ENCODE results near the gene CCR7. TPM values are rescaled to one million over a fixed set of nuclear protein-coding genes. Genes with fewer than 3 reads are reported as not detected.

Gene CCR7
- total and polyA plus RNA-seq, 2 of the 13 experiments (the other 11 are each of a cell fraction or from before 2014, with no cell fraction given) = 0.04 to 0.53 TPM

GRCh38 chr17:40542558-40543411, 22.5 kb downstream of the CCR7 start (continued):
- TF ChIP-seq MIER3 (CRISPR knock-in tag; IDR thresholded peaks at IDR 0.05; ENCODE audit: borderline replicate concordance) (peak; percentile 53; the same call in 1 of the 2 replicates), ZBTB10 (CRISPR knock-in tag; IDR thresholded peaks at IDR 0.05; ENCODE audit: borderline replicate concordance) (0 out of 2 replicates have a peak, but pooled peaks have one; percentile 20), GABPB1 (CRISPR knock-in tag; IDR thresholded peaks at IDR 0.05) (no peak), GZF1 (CRISPR knock-in tag; IDR thresholded peaks at IDR 0.05) (no peak), RNF2 (conservative IDR thresholded peaks at IDR 0.05; ENCODE audit: low read depth) (0 out of 2 replicates have a peak, but pooled peaks have one; percentile 54), E2F5 (CRISPR knock-in tag; conservative IDR thresholded peaks at IDR 0.05) (no peak), E2F2 (CRISPR knock-in tag; IDR thresholded peaks at IDR 0.05; ENCODE audit: borderline replicate concordance) (no peak), NFYC (CRISPR knock-in tag; IDR thresholded peaks at IDR 0.05) (no peak), ATF5 (CRISPR knock-in tag; IDR thresholded peaks at IDR 0.05; ENCODE audit: low read depth) (no peak), ZBTB38 (CRISPR knock-in tag; IDR thresholded peaks at IDR 0.05) (no peak), KAT8 (CRISPR knock-in tag; IDR thresholded peaks at IDR 0.05) (no peak), IRX3 (CRISPR knock-in tag; IDR thresholded peaks at IDR 0.05; ENCODE audit: borderline replicate concordance, low read depth) (no peak), ZBTB14 (CRISPR knock-in tag; IDR thresholded peaks at IDR 0.05) (no peak), ZSCAN5A (CRISPR knock-in tag; IDR thresholded peaks at IDR 0.05; ENCODE audit: borderline replicate concordance) (no peak), BORCS8-MEF2B (CRISPR knock-in tag; IDR thresholded peaks at IDR 0.05) (no peak), GABPA (IDR thresholded peaks at IDR 0.05; ENCODE audit: low read depth, low read length) (no peak), GABPA (CRISPR knock-in tag; IDR thresholded peaks at IDR 0.05; ENCODE audit: low read depth) (no peak), ZNF274 (CRISPR knock-in tag; IDR thresholded peaks at IDR 0.05) (peak; percentile 70; the same call in 1 of the 2 replicates), ZNF350 (CRISPR knock-in tag; IDR thresholded peaks at IDR 0.05; ENCODE audit: borderline replicate concordance, low read depth) (no peak), STAG1 (CRISPR knock-in tag; IDR thresholded peaks at IDR 0.05) (no peak)
